Thoracic aorta (tissue), 2 donors: ENCODE results near the gene UBE3D. TPM values are rescaled to one million over a fixed set of nuclear protein-coding genes. Genes with fewer than 3 reads are reported as not detected.
"Not testable (repeated sequence)": the region's sequence is repeated elsewhere in the genome, so short reads cannot be mapped to it uniquely, and the experiment has no call there.

ENCODE experiments used
- ATAC-seq: fragments of 150-250 bp; one replicate; pipeline ENCODE4 v1.8.0; 2017; ENCODE audit warnings: low read depth; ENCODE audit not compliant: insufficient number of reproducible peaks, low FRiP score
- DNase-seq: peaks from one replicate; pipeline ENCODE4 v3.0.0-alpha.2; 2020; ENCODE audit warnings: low spot score
- H3K27ac ChIP-seq, 2 donors: fragments of 200-600 bp; sonication (generic); 1 replicate in 1 of 2; 2 replicates in 1 of 2; pipeline ENCODE4 v1.5.1; 2016; ENCODE audit warnings: mild to moderate bottlenecking in 2 of 2, moderate library complexity in 2 of 2
- H3K27me3 ChIP-seq: fragments of 200-600 bp; sonication (generic); replicated peaks from 2 replicates; pipeline ENCODE4 v1.6.0; 2016; ENCODE audit warnings: mild to moderate bottlenecking; ENCODE audit not compliant: insufficient read depth
- H3K36me3 ChIP-seq: fragments of 200-600 bp; sonication (generic); one replicate; pipeline ENCODE4 v1.5.1; 2016
- H3K4me1 ChIP-seq, 2 donors: fragments of 200-600 bp; sonication (generic); 1 replicate in 1 of 2; 2 replicates in 1 of 2; pipeline versions ENCODE4 v1.5.1 to v1.6.0; 2016; ENCODE audit warnings: low read depth in 2 of 2, mild to moderate bottlenecking in 1 of 2; ENCODE audit not compliant: control insufficient read depth in 1 of 2
- H3K4me3 ChIP-seq: fragments of 200-600 bp; sonication (generic); 2 replicates; pipeline ENCODE4 v1.5.1; 2016; ENCODE audit warnings: mild to moderate bottlenecking
- H3K9me3 ChIP-seq: fragments of 200-600 bp; sonication (generic); 2 replicates; pipeline ENCODE4 v1.5.1; 2016
- total RNA-seq, 2 donors: library from RNA; depleted of rRNA; stranded (reverse); fragments of >200 nt; gene quantifications; one replicate each; pipeline versions ENCODE4 v1.1.0 to v1.2.3, GENCODE V29; 2016
- TF ChIP-seq, protein P1 (sequence below): fragments of 200-600 bp; sonication (generic); IDR thresholded peaks from one replicate; pipeline ENCODE4 v1.5.1; 2019; ENCODE audit warnings: antibody characterized with exemption

Gene UBE3D
- total RNA-seq, 2 donors from 2014 or later = 9.6 to 14.0 TPM

DNA sequence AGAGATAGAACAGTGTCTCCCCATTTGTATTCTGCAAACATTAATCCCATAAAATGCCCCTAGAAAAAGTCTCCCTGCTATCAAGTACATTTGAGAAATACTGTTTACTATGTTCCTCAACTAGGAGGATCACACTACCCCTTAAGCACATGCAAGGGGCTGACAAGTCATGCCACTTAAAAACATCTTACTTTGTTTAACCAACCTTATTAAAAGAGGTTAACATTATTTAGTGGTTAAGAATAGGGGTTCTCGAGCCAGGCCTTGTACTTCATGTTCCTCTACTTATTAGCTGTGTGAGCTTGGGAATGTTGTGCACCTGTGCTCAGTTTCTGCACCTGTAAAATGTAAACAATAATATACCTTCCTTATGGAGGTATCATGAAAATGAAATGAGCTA is 113.7 kb downstream of the UBE3D start:
- DNase-seq (no peak), ATAC-seq (no peak)
- Histone ChIP-seq H3K27ac (no peak overlapping the region), H3K4me3 (no peak overlapping the region), H3K4me1 (peaks cover 0 to 7% of the 10 kb centered on the region in 2 donors), H3K9me3 (no peaks in the 10 kb centered on the region), H3K27me3 (no peaks in the 10 kb centered on the region), H3K36me3 (no peaks in the 10 kb centered on the region)
- TF ChIP-seq, protein P1, sequence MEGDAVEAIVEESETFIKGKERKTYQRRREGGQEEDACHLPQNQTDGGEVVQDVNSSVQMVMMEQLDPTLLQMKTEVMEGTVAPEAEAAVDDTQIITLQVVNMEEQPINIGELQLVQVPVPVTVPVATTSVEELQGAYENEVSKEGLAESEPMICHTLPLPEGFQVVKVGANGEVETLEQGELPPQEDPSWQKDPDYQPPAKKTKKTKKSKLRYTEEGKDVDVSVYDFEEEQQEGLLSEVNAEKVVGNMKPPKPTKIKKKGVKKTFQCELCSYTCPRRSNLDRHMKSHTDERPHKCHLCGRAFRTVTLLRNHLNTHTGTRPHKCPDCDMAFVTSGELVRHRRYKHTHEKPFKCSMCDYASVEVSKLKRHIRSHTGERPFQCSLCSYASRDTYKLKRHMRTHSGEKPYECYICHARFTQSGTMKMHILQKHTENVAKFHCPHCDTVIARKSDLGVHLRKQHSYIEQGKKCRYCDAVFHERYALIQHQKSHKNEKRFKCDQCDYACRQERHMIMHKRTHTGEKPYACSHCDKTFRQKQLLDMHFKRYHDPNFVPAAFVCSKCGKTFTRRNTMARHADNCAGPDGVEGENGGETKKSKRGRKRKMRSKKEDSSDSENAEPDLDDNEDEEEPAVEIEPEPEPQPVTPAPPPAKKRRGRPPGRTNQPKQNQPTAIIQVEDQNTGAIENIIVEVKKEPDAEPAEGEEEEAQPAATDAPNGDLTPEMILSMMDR = no peak

DNA sequence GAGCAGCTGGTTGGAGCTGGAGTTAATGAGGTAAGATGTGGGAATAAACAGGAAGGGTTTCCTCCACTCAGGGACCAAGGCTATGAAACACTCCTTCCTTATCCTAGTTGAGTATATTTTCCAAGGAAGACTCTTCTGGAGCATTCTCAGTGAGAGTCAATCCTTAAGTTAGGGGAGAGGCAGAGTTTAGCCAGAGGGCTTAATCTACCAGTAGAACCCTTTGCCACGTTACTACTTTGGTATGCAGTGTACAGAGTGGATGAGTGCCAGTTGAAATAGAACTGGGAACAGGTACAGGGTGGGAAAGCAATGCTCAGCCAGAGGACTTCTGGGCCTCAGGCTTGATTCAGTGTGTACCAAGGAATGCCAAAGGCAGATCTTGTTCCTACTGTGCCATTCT is 114.3 kb downstream of the UBE3D start:
- no peaks in the 10 kb centered on the region for H3K27me3 ChIP-seq
- no peaks in the 10 kb centered on the region for H3K9me3 ChIP-seq
- peaks cover 0 to 7% of the 10 kb centered on the region in 2 donors for H3K4me1 ChIP-seq
- DNase-seq (no peak), ATAC-seq (no peak)
- no peak overlapping the region for H3K4me3 ChIP-seq
- no peaks in the 10 kb centered on the region for H3K36me3 ChIP-seq
- H3K27ac ChIP-seq = no peak overlapping the region
- TF ChIP-seq, protein P1 = no peak

DNA sequence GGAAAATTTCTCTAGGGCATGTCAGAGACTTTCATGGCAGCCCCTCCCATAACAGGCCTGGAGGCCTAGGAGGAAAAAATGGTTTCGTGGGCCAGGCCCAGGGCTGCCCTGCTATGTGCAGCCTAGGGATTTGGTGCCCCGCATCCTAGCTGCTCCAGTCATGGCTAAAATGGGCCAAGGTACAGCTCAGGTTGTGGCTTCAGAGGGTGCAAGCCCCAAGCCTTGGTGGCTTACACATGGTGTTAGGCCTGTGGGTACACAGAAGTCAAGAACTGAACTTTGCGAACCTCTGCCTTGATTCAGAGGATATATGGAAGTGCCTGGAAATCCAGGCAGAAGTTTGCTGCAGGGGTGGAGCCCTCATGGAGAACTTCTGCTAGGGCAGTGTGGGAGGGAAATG is 134.7 kb downstream of the UBE3D start:
- H3K4me1 ChIP-seq, H3K27ac ChIP-seq, H3K27me3 ChIP-seq, H3K36me3 ChIP-seq, H3K4me3 ChIP-seq, ATAC-seq, DNase-seq, H3K9me3 ChIP-seq: not testable (repeated sequence)

DNA sequence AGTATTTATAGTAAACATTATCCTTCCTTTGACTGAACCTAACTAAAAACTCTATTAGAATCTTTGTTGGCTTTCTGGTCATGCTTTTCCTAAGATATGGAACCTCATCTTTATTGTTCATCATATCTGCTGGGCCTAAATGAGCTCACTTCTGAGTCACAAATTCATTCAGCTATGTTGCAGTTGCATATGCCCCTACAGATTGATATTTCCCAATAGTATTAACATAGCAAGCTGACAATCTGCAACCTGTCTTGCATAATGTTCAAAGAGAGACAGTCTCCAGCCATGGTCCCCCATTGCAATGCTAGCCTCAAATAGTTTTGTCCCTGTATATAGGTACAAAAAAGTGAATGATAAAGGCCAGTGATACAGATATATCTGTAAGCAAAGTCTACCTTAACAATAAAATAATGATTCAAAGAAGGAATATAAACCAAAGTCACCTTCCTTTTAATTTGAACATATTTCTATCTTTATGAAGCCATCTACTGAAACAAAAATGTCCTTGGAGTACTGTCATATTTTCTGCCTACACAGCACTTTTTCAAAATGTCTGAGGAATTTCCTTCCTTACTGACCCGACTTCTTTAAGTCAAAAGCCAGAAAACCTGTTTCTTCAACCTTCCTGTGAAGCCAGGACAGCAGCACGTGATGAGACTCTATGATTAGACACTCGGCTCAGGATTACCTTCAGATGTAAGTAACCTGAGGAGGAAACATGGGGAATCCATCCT is 140.7 kb downstream of the UBE3D start:
- no peaks in the 10 kb centered on the region for H3K36me3 ChIP-seq
- no peaks in the 10 kb centered on the region for H3K4me1 ChIP-seq
- TF ChIP-seq, protein P1 = no peak
- H3K27ac ChIP-seq = no peak overlapping the region
- DNase-seq (no peak), ATAC-seq (no peak)
- no peak overlapping the region for H3K4me3 ChIP-seq
- H3K27me3 ChIP-seq = no peaks in the 10 kb centered on the region
- H3K9me3 ChIP-seq = no peaks in the 10 kb centered on the region

DNA sequence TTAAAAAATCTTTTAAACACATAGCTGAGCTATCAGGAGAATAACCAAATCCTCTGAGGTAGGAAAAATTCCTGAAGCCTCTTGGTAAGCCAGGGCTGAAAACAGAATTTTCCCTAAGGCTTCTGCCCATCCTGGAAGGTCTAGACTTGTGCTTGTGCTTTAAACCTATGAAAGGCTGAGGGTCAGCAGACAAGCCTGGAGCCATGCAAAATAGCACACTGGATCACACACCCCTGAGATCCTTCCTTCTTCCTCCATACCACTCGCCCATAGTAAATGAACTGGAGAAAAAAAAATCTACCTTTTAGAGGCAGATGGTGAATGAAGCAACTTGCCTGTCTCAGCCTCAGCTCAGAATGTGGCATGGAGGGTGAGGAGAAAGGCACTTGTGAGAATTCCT is 144.4 kb downstream of the UBE3D start:
- Histone ChIP-seq H3K27me3 (no peaks in the 10 kb centered on the region), H3K4me3 (no peak overlapping the region), H3K27ac (no peak overlapping the region), H3K36me3 (no peaks in the 10 kb centered on the region), H3K9me3 (no peaks in the 10 kb centered on the region), H3K4me1 (peaks cover 0 to 10% of the 10 kb centered on the region in 2 donors)
- TF ChIP-seq, protein P1 = no peak
- ATAC-seq = no peak
- no peak for DNase-seq
